Measurements from ENCODE around the gene NEK6.

DNA sequence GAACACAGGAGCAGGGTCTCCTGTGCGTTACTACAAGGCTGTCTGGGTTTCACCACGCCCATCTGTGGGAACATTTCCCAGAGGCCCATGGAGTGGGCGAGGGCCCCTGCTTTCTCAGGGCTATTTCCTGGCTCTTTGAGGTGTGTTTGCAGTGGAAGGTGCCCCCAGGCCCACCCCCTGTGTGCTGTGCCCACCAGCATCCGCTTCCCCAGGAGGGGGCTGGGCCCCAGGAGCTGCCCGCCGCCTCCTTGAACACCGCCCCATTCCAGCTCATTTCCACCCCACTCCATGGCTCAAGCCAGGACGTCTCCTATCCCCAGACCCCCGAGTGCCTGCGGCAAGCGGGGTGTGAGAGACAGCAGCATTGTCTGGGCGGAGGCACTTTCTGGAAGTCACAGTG, 70.5 kb downstream of the NEK6 start:
- TF ChIP-seq, protein P1, sequence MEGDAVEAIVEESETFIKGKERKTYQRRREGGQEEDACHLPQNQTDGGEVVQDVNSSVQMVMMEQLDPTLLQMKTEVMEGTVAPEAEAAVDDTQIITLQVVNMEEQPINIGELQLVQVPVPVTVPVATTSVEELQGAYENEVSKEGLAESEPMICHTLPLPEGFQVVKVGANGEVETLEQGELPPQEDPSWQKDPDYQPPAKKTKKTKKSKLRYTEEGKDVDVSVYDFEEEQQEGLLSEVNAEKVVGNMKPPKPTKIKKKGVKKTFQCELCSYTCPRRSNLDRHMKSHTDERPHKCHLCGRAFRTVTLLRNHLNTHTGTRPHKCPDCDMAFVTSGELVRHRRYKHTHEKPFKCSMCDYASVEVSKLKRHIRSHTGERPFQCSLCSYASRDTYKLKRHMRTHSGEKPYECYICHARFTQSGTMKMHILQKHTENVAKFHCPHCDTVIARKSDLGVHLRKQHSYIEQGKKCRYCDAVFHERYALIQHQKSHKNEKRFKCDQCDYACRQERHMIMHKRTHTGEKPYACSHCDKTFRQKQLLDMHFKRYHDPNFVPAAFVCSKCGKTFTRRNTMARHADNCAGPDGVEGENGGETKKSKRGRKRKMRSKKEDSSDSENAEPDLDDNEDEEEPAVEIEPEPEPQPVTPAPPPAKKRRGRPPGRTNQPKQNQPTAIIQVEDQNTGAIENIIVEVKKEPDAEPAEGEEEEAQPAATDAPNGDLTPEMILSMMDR (IDR thresholded peaks at IDR 0.05 in 2 of 3, conservative IDR thresholded peaks at IDR 0.05 in 1 of 3; ENCODE audit: insufficient read depth in 2 of 3, low read depth in 1 of 3, low read length in 3 of 3), result no peak
- TF ChIP-seq TBP (optimal IDR thresholded peaks at IDR 0.05; ENCODE audit: low read depth, low read length), result no peak
- TF ChIP-seq PHF20 (IDR thresholded peaks at IDR 0.05; ENCODE audit: partially characterized antibody), result no peak
- TF ChIP-seq, protein P2, sequence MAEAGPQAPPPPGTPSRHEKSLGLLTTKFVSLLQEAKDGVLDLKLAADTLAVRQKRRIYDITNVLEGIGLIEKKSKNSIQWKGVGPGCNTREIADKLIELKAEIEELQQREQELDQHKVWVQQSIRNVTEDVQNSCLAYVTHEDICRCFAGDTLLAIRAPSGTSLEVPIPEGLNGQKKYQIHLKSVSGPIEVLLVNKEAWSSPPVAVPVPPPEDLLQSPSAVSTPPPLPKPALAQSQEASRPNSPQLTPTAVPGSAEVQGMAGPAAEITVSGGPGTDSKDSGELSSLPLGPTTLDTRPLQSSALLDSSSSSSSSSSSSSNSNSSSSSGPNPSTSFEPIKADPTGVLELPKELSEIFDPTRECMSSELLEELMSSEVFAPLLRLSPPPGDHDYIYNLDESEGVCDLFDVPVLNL (CRISPR knock-in tag; IDR thresholded peaks at IDR 0.05; ENCODE audit: low read depth), result no peak
- no peak for TF ChIP-seq ZBTB8A (IDR thresholded peaks at IDR 0.05; ENCODE audit: partially characterized antibody)

Measured in K562 (cell line).